Esophagus squamous epithelium (tissue), 4 donors: ENCODE measurements around the gene ZNF256.

Experiments
- CTCF ChIP-seq, 6 experiments: fragments of 450-650 bp in 4 of 6; fragments of 200-600 bp in 2 of 6; sonication (generic) in 2 of 6; IDR thresholded peaks; one replicate each; pipeline ENCODE4 v1.5.1; 2016 to 2019; ENCODE audit warnings: antibody characterized with exemption in 6 of 6, mild to moderate bottlenecking in 4 of 6, moderate library complexity in 4 of 6
- POLR2A ChIP-seq, 4 donors: fragments of 450-650 bp; IDR thresholded peaks; one replicate each; pipeline ENCODE4 v1.6.1; 2017; ENCODE audit warnings: antibody characterized with exemption in 4 of 4, mild to moderate bottlenecking in 4 of 4, moderate library complexity in 3 of 4

- TF ChIP-seq CTCF (IDR thresholded peaks at IDR 0.05) (no peak), POLR2A (IDR thresholded peaks at IDR 0.05) (no peak)
These were observed 17.3 kb upstream of the ZNF256 start for GRCh38 chr19:57964761-57965160.
